ENCODE data around the gene ZBTB4.
"Not testable (repeated sequence)": the region's sequence is repeated elsewhere in the genome, so short reads cannot be mapped to it uniquely, and the experiment has no call there.

GRCh38 chr17:7481842-7482741 is 2.7 kb upstream of the ZBTB4 start:
- not testable (repeated sequence) for TF ChIP-seq EZH2 (IDR thresholded peaks at IDR 0.05; ENCODE audit: low read length, unreplicated experiment)
- TF ChIP-seq, protein P1, sequence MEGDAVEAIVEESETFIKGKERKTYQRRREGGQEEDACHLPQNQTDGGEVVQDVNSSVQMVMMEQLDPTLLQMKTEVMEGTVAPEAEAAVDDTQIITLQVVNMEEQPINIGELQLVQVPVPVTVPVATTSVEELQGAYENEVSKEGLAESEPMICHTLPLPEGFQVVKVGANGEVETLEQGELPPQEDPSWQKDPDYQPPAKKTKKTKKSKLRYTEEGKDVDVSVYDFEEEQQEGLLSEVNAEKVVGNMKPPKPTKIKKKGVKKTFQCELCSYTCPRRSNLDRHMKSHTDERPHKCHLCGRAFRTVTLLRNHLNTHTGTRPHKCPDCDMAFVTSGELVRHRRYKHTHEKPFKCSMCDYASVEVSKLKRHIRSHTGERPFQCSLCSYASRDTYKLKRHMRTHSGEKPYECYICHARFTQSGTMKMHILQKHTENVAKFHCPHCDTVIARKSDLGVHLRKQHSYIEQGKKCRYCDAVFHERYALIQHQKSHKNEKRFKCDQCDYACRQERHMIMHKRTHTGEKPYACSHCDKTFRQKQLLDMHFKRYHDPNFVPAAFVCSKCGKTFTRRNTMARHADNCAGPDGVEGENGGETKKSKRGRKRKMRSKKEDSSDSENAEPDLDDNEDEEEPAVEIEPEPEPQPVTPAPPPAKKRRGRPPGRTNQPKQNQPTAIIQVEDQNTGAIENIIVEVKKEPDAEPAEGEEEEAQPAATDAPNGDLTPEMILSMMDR (conservative IDR thresholded peaks at IDR 0.05; ENCODE audit: low read depth, low read length) = not testable (repeated sequence)

All from PC-3 (cell line).